ENCODE results near the gene VDR.
A peak's percentile ranks its signal among the peaks of the same experiment; 100 is the strongest.

The VDR gene

DNA sequence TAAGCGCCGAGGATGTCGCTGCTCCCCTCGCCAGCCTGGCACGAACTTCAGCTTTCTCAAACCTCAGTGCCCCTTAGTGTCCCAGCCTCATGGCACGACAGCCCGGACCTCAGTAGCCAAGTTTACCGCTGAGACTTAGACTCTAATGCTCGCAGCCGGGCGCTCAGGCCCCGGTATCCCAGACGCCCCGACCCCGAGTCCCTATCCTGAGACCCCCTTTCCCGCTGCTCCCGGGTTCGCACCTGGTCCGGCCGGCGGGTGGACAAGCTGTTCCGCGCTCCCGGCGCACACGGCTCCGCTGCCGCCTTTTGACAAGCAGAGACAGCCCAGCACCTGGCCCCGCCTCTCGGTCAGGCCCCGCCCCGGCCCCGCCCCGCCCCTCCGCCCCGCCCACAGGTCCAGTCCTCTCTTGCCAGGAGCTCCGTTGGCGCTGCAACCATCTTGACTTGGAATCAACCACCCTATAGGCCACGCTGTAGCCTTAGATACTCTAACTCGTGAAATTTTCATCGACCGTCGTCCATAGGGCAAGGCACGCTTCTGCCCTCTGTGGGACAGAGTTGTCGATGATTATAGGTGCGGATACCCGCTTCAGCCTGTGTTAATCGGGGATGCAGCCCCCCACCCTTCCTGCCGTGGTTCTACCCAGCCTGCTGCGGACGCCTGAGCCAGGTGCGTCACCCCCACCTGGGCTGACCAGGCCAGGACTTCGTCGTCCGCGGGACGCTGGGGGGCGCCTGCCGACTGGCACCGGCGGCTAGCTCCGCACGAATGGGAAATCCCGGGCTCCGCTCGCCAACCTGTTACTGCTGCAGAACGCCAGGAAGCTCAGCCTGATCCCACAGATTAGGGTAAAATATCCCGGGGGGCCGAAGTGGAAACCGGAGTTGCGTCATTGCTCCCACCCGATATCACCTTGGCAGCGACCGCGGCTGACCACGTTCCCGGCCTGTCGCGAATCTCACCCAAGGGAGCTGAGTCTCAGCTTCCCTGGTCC is at the start of gene VDR:
Gene VDR (minus strand): TSS at position 282 of the 997 bp plus-strand sequence. CDS start 25,881 bp downstream, outside the sequence.
- peak; percentile 53 to 84 for DNase-seq

DNA sequence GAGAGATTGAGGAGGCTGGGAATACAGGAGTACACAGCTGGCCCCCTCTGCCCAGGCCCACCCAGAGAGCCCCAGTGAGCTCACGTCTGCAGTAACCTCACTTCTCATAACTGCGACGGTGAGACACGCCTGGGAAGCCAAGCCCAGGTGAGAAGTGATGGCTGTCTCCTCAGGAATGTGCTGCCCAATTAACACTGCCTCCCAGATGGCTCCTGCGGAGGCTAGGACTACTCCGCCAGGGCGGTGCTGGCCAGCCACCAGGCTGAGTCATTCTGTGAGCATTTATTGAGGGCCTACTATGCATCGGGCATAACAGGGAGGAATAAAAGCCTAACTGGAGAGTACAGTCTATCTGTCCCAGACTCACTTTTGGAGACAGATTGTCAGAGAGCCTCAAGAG is 49.3 kb upstream of the VDR start:
- DNase-seq, result no peak

DNA sequence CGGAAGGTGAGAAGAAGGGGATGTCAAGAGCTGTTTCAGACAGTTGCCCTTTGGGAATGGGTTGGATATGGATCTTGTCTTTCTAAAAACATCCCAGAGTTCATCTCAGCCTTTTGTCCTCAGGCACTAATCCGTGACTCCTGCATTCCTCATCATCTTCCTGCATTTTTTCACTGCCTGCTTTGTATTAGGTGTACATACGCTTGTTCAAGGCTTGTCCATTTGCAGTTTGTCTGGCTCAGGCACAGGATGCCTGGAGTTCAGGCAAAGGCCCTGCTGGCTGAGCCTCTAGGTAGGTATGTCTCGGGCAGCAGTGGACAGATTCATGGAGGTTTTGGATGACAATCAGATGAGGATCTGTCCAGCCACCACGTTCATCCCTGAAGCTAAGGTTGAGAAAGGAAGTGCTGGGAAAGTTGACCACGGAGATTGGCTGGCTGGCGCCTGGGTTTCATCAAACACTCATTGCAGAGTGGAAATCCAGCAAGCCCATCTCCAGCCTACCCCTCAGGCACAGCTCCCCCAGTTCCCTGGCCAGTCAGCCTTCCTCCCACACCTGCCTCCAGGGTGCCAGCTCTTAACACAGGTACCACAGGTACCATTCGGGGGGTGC is 46.2 kb upstream of the VDR start:
- DNase-seq, result no peak

- DNase-seq, result peak in 1 of 2 experiments; percentile 82
Measured at GRCh38 chr12:47949441-47950341, 44.9 kb upstream of the VDR start.

GRCh38 chr12:47947341-47947740 is 42.5 kb upstream of the VDR start:
- no peak for DNase-seq

DNA sequence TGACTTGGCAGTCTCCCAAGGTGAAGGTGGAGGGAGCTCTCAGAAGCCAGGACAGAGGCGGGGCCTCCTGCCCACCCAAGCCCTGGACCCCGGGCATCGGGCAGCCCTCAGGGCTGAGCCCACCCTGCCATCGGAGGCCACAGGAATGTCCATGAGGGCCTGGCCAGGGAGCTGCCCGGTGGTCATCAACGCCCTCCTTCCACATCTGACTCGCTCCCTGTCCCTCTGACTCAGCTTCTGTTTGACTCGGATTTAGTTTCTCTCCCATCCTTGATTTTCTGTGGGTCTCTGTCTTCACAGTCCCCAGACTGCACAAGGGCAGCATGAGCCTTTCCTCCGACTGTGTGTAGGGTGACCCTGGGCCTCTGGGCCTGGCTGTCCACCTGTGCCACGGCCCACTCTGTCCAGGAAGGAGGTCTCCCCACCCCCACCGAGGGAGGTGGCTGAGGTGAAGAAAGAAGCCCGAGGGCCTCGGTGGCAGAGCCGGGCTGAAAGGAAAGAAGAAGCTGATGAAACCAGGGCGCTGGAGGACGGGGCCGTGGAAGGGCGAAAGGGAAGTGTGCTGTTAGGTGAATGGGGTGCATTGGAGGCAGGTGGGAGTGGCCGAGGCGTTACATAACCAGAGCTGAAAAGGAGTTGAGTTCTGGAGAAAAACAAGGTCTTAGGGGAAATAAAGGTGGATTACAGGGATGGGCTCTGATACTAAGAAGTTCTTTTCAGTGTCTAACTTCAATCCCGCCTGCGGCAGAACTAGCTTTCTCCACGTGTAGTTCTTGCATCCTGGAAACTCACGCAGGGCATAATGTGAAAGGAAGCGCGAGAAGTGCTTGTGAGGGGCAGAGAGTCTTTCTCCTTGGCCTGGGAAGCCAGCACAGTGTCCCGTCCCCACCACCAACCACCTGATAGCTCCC is 41.9 kb upstream of the VDR start:
- no peak for DNase-seq

DNA sequence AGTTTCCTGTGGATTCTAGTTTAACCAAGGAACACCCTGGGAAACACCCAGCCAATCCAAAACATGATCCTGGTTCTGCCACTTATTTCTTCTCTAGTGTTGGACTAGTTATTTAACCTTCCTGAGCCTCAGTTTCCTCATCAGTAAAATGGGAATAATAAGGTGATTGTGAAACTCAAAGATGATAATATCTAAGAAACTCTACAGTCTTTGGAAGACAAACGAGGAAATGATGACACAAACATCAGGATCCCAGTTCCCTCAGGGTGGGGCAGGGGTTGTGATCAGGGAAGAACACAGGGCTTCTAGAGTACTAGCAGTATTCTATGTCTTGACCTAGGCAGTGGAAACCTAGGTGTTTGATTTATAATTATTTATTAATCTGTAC is 40.5 kb upstream of the VDR start:
- no peak for DNase-seq

- no peak for DNase-seq
Measured at GRCh38 chr12:47944685-47945340, 40.0 kb upstream of the VDR start.

GRCh38 chr12:47943623-47944340 is 39.0 kb upstream of the VDR start:
- no peak for DNase-seq

- DNase-seq, result no peak
Measured at GRCh38 chr12:47942614-47943225, 37.9 kb upstream of the VDR start.

DNA sequence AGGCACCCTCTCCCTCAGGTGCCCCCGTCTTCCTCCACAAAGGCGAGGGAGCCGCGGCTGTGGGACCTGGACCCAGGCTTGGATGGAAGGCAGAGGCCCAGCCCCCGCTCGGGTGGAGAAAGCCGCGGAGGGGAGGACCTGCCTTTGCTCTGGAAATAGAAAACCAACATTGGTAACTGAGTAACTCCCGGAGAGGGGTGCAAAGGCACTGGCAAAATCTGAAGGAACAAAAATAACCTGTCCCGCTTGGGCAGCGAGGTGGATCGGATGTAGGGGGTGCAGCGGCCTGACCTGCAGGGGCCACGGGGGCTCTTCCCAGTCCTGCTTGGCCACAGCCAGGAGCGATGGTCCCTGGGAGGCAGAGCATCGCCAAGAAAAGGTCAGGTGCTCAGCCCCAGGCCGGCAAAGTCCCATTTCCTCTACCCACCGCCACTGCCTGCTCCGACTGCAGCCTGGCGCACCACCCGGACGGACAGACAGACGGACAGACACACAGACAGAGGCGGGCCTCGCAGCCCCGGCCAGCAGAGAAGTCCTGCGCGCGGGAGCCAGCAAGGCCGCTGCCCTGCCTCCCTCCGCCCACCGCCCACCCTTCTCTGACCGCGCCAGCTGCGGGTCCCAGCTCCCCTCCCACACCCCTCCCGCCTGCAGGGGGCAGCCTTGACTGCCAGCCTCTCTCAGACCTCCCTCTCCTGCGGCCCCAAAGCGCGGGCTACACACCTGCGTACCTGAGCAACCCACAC is 37.2 kb upstream of the VDR start:
- no peak for DNase-seq

DNA sequence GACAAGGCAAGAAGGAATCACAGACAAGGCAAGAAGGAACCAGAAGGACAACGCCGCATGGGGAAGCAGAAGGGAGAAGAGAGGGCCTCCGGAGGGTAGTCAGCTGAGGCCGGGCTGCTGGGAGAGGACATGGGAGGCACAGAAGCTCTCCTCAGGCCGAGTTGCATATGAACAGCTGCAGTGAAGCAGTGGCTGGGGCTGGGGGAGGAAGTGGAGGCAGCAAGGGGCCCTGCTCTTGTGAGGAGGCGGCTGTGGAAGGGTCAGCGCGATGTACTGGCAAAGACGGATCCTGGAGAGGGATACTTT is 36.6 kb upstream of the VDR start:
- no peak for DNase-seq

GRCh38 chr12:47940773-47941474 is 36.1 kb upstream of the VDR start:
- no peak for DNase-seq

- DNase-seq, result no peak
Measured at GRCh38 chr12:47939009-47939601, 34.3 kb upstream of the VDR start.

GRCh38 chr12:47938594-47938993 is 33.8 kb upstream of the VDR start:
- no peak for DNase-seq

GRCh38 chr12:47938093-47938492 is 33.3 kb upstream of the VDR start:
- DNase-seq, result no peak

DNA sequence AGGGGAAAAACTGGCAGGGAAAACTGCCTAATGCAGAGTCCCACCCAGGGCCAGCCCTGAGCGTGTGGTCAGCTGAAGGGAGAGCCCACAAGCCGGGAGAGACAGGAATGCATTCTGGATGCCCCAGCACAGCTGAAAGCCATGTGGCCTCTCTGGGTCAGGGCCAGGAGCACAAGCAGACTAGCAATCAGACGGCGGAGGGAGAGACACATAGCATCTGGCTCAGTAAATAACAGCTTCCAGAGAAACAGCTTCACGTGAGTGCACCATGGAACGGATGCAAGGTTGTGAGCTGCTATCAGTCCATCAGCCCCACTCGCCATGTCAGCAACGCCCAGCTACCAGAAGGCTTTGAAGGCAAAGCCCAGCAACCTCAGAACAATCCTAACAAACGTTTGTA is 30.4 kb upstream of the VDR start:
- DNase-seq, result no peak

GRCh38 chr12:47931187-47931586 is 26.4 kb upstream of the VDR start:
- no peak for DNase-seq

GRCh38 chr12:47930634-47931033 is 25.8 kb upstream of the VDR start:
- DNase-seq, result no peak
